Measurements from ENCODE around the gene OPCML. TPM values are rescaled to one million over a fixed set of nuclear protein-coding genes. Genes with fewer than 3 reads are reported as not detected.

The OPCML gene
- total RNA-seq, 1 experiment from 2014 or later = 0.94 TPM

- no peak for TF ChIP-seq CTCF (conservative IDR thresholded peaks at IDR 0.05)
- Histone ChIP-seq H3K14ac (ENCODE audit: insufficient read depth, low read length) (no peak overlapping the region), H3K27ac (ENCODE audit: insufficient read length, low read depth, low read length) (no peak overlapping the region), H3K9ac (ENCODE audit: extremely low read depth, insufficient read length, low read length) (no peak overlapping the region), H4K8ac (replicated peaks; ENCODE audit: insufficient read length, low read depth, low read length) (no peak overlapping the region), H2BK12ac (ENCODE audit: insufficient read length, low read depth, low read length) (no peak overlapping the region), H3K18ac (ENCODE audit: insufficient read length, low read depth, low read length) (no peak overlapping the region), H3K23ac (ENCODE audit: insufficient read length, low read depth, low read length) (no peak overlapping the region), H3T11ph (ENCODE audit: low read length) (no peak overlapping the region), H2BK5ac (ENCODE audit: insufficient read length, low read length) (no peak overlapping the region), H3K79me2 (ENCODE audit: insufficient read depth, low read length) (no peaks in the 10 kb centered on the region), H3K27me3 (ENCODE audit: insufficient read depth, low read length) (no peaks in the 10 kb centered on the region), H3K56ac (ENCODE audit: insufficient read length, low read depth, low read length) (no peak overlapping the region), H3K4me1 (ENCODE audit: insufficient read depth, low read length) (no peaks in the 10 kb centered on the region), H3K79me1 (ENCODE audit: insufficient read depth, low read depth, low read length, poor library complexity, severe bottlenecking) (no peaks in the 10 kb centered on the region), H2BK15ac (ENCODE audit: low read depth, low read length) (no peak overlapping the region), H4K5ac (ENCODE audit: insufficient read length, low read depth, low read length) (no peak overlapping the region), H3K23me2 (ENCODE audit: insufficient read length, low read depth, low read length, poor library complexity, severe bottlenecking) (no peaks in the 10 kb centered on the region), H4K20me1 (ENCODE audit: control insufficient read depth, insufficient read depth, insufficient read length) (no peaks in the 10 kb centered on the region), H2BK20ac (ENCODE audit: low read depth, low read length, poor library complexity, severe bottlenecking) (no peak overlapping the region), H2AFZ (ENCODE audit: low read length) (no peak overlapping the region), H4K91ac (ENCODE audit: insufficient read length, low read depth, low read length) (no peak overlapping the region), H3K4me2 (ENCODE audit: insufficient read depth, insufficient read length, low read length) (no peak overlapping the region), H3K9me3 (ENCODE audit: control insufficient read depth, low read depth, low read length) (no peaks in the 10 kb centered on the region), H3K4ac (ENCODE audit: low read depth, low read length) (no peak overlapping the region), H2BK120ac (ENCODE audit: low read depth, low read length, poor library complexity, severe bottlenecking) (no peak overlapping the region), H2AK5ac (ENCODE audit: insufficient read length, low read length) (no peak overlapping the region)
- Mint-ChIP-seq H3K4me3 (no peak overlapping the region), H3K4me1 (peaks cover 0 to 11% of the 10 kb centered on the region in 2 experiments; a peak in 2 of 4 replicates), H3K9me3 (no peaks in the 10 kb centered on the region), H3K27me3 (ENCODE audit: low read depth) (no peaks in the 10 kb centered on the region; the same call in none of the 2 replicates), H3K27ac (no peak overlapping the region), H3K36me3 (ENCODE audit: insufficient read depth in 1 of 3, low read depth in 3 of 3) (no peaks in the 10 kb centered on the region)
- no peak for DNase-seq
- no CpG with 5 or more reads among the region's 6 CpGs for WGBS (ENCODE audit: extremely low coverage, insufficient read length, low lambda C conversion rate)
Measured at GRCh38 chr11:133555034-133555433, 22.7 kb upstream of the OPCML start.

Data from H9 (cell line).